SK-N-SH (cell line): ENCODE measurements around the gene MACROD2. TPM values are rescaled to one million over a fixed set of nuclear protein-coding genes. Genes with fewer than 3 reads are reported as not detected.

Experiments used
- CTCF ChIA-PET: fragments of 300-600, 350-600 bp; formaldehyde crosslinking; extraction: SDS; loops from one replicate; lab custom pipeline; 2021; lab: Yijun Ruan, JAX
- POLR2A ChIA-PET: fragments of 350-600 bp; sonication (Branson Sonifier 250); formaldehyde crosslinking; extraction: SDS; loops from one replicate; lab custom pipeline; 2020; ENCODE audit warnings: antibody characterized with exemption, inconsistent platforms; lab: Yijun Ruan, JAX
- DNase-seq: peaks from one replicate; pipeline ENCODE4 v3.0.0; 2012
- H2AFZ ChIP-seq: fragments of 200-600 bp; sonication (generic); 2 replicates; pipeline ENCODE4 v1.8.1; 2016; ENCODE audit warnings: antibody characterized with exemption, mild to moderate bottlenecking, low read depth
- H3F3A ChIP-seq: fragments of 200-600 bp; sonication (generic); replicated peaks from 2 replicates; pipeline ENCODE3; 2016; ENCODE audit warnings: antibody characterized with exemption, mild to moderate bottlenecking; ENCODE audit not compliant: insufficient read depth
- H3K27ac ChIP-seq, 2 experiments: fragments of 200-500 bp in 1 of 2; fragments of 200-600 bp in 1 of 2; sonication (Bioruptor generic) in 1 of 2; sonication (generic), shearing (Covaris generic) in 1 of 2; 2 replicates each; pipeline versions ENCODE4 v1.5.1 to v1.6.1; 2014 to 2016; ENCODE audit warnings: low read depth in 2 of 2, inconsistent platforms in 1 of 2, low read length in 1 of 2, mild to moderate bottlenecking in 1 of 2, mixed read lengths in 1 of 2
- H3K27me3 ChIP-seq: fragments of 200-600 bp; sonication (generic), shearing (Covaris generic); 2 replicates; pipeline ENCODE4 v1.6.1; 2016; ENCODE audit warnings: mixed run types; ENCODE audit not compliant: insufficient read depth
- H3K36me3 ChIP-seq, 2 experiments: fragments of 200-500 bp in 1 of 2; fragments of 200-600 bp in 1 of 2; sonication (Bioruptor generic) in 1 of 2; sonication (generic) in 1 of 2; replicated peaks in 1 of 2; 2 replicates each; pipeline versions ENCODE3 to v1.5.1; 2014 to 2016; ENCODE audit warnings: low read length in 1 of 2, mild to moderate bottlenecking in 1 of 2; ENCODE audit not compliant: insufficient read depth in 2 of 2, control insufficient read depth in 1 of 2
- H3K4me1 ChIP-seq, 2 experiments: fragments of 200-500 bp in 1 of 2; fragments of 200-600 bp in 1 of 2; sonication (Bioruptor generic) in 1 of 2; sonication (generic), shearing (Covaris generic) in 1 of 2; 2 replicates each; pipeline versions ENCODE4 v1.5.1 to v1.6.1; 2014 to 2016; ENCODE audit warnings: low read depth in 1 of 2, low read length in 1 of 2, mixed run types in 1 of 2; ENCODE audit not compliant: insufficient read depth in 2 of 2, control insufficient read depth in 1 of 2
- H3K4me2 ChIP-seq: fragments of 200-600 bp; sonication (generic), shearing (Covaris generic); 2 replicates; pipeline ENCODE4 v1.6.1; 2017; ENCODE audit warnings: mixed run types
- H3K4me3 ChIP-seq, 2 experiments: fragments of 200-500 bp in 1 of 2; fragments of 200-600 bp in 1 of 2; sonication (Bioruptor generic) in 1 of 2; sonication (generic), shearing (Covaris generic) in 1 of 2; 2 replicates each; pipeline versions ENCODE4 v1.5.1 to v1.8.1; 2014 to 2016; ENCODE audit warnings: low read depth in 2 of 2, inconsistent platforms in 1 of 2, low read length in 1 of 2, mild to moderate bottlenecking in 1 of 2, mixed read lengths in 1 of 2, moderate library complexity in 1 of 2
- H3K79me2 ChIP-seq: fragments of 200-600 bp; sonication (generic); 2 replicates; pipeline ENCODE4 v1.8.1; 2017; ENCODE audit warnings: mild to moderate bottlenecking; ENCODE audit not compliant: insufficient read depth
- H3K9ac ChIP-seq: fragments of 200-600 bp; sonication (generic); 2 replicates; pipeline ENCODE4 v1.6.1; 2017; ENCODE audit warnings: mixed run types
- H3K9me2 ChIP-seq: fragments of 200-600 bp; sonication (generic); 2 replicates; pipeline ENCODE4 v1.6.1; 2017; ENCODE audit warnings: mixed run types
- H3K9me3 ChIP-seq: fragments of 200-600 bp; sonication (generic); 2 replicates; pipeline ENCODE4 v1.6.1; 2017; ENCODE audit warnings: mixed run types, mild to moderate bottlenecking, moderate library complexity
- H4K20me1 ChIP-seq: fragments of 200-600 bp; sonication (generic); 2 replicates; pipeline ENCODE4 v1.6.1; 2017; ENCODE audit warnings: mild to moderate bottlenecking, mixed run types; ENCODE audit not compliant: insufficient read depth
- CHD2 ChIP-seq: fragments of 150-350 bp; IDR thresholded peaks from 2 replicates; pipeline ENCODE4 v1.6.1; 2018; ENCODE audit warnings: low read length; ENCODE audit not compliant: partially characterized antibody
- EP300 ChIP-seq, 2 experiments: IDR thresholded peaks; 2 replicates each; pipeline versions ENCODE4 v1.4.0 to v1.6.1; 2012; ENCODE audit warnings: borderline replicate concordance in 1 of 2, low read depth in 1 of 2, low read length in 1 of 2
- FOSL2 ChIP-seq: IDR thresholded peaks from 2 replicates; pipeline ENCODE4 v1.4.0; 2012; ENCODE audit warnings: low read depth, mild to moderate bottlenecking, moderate library complexity, borderline replicate concordance
- FOXJ3 ChIP-seq: sonication (generic); formaldehyde crosslinking; IDR thresholded peaks from 2 replicates; pipeline ENCODE4 v1.5.1; 2020; ENCODE audit warnings: mild to moderate bottlenecking, missing genetic modification reagents
- FOXM1 ChIP-seq: IDR thresholded peaks from 2 replicates; pipeline ENCODE4 v1.4.0; 2012; ENCODE audit warnings: low read depth, mild to moderate bottlenecking
- GABPA ChIP-seq: IDR thresholded peaks from 2 replicates; pipeline ENCODE4 v1.4.0; 2012; ENCODE audit warnings: low read depth, mild to moderate bottlenecking
- GATA2 ChIP-seq: sonication (generic); formaldehyde crosslinking; IDR thresholded peaks from 2 replicates; pipeline ENCODE4 v1.5.0; 2020; ENCODE audit warnings: mild to moderate bottlenecking, missing genetic modification reagents
- JUND ChIP-seq: IDR thresholded peaks from 2 replicates; pipeline ENCODE4 v1.4.0; 2012
- POLR2AphosphoS5 ChIP-seq: IDR thresholded peaks from 2 replicates; pipeline ENCODE4 v1.6.1; 2012; ENCODE audit warnings: low read depth, low read length
- RAD21 ChIP-seq: IDR thresholded peaks from 2 replicates; pipeline ENCODE4 v1.6.1; 2012; ENCODE audit warnings: mild to moderate bottlenecking, low read length
- RCOR1 ChIP-seq: fragments of 150-350 bp; IDR thresholded peaks from 2 replicates; pipeline ENCODE4 v1.6.1; 2017; ENCODE audit warnings: antibody characterized with exemption, low read length
- RFX5 ChIP-seq: IDR thresholded peaks from 2 replicates; pipeline ENCODE4 v1.6.1; 2012; ENCODE audit warnings: mild to moderate bottlenecking, improper control_type of control experiment, low read length
- SMC3 ChIP-seq: IDR thresholded peaks from 2 replicates; pipeline ENCODE4 v1.6.1; 2012; ENCODE audit warnings: low read depth, low read length, improper control_type of control experiment
- USF2 ChIP-seq: fragments of 150-350 bp; IDR thresholded peaks from 2 replicates; pipeline ENCODE4 v1.6.1; 2017; ENCODE audit warnings: antibody characterized with exemption, low read length, low read depth, borderline replicate concordance
- ZBTB33 ChIP-seq: IDR thresholded peaks from 2 replicates; pipeline ENCODE4 v1.4.0; 2012; ENCODE audit warnings: low read depth, borderline replicate concordance
- WGBS: methylation state at CpG from one replicate; pipeline ENCODE4 v1.1.6; 2017; ENCODE audit warnings: low lambda C conversion rate; 5-methylcytosine and 5-hydroxymethylcytosine counted together
- polyA plus RNA-seq, 3 experiments: library from polyadenylated mRNA; depleted of rRNA; stranded (reverse); fragments of >200 nt; gene quantifications; 2 replicates each; pipeline ENCODE4 v1.2.3, GENCODE V29; 2012

The MACROD2 gene
- polyA plus RNA-seq, 1 of the 3 experiments (the other 2 are of a cell fraction) = 0.33 TPM

- H3K79me2 ChIP-seq = no peaks in the 10 kb centered on the region
- no peaks in the 10 kb centered on the region for H3K9me3 ChIP-seq
- H3K27ac ChIP-seq = no peak overlapping the region
- peaks cover 0 to 5% of the 10 kb centered on the region in 2 experiments; a peak in 3 of 4 replicates for H3K4me1 ChIP-seq
- no peaks in the 10 kb centered on the region for H3K27me3 ChIP-seq
- no peaks in the 10 kb centered on the region for H4K20me1 ChIP-seq
- TF ChIP-seq POLR2AphosphoS5 = no peak
- ChIA-PET CTCF (no interaction called here), POLR2A (no interaction called here)
- no peak overlapping the region for H3K4me3 ChIP-seq
- no peak overlapping the region for H2AFZ ChIP-seq
- no peaks in the 10 kb centered on the region for H3F3A ChIP-seq
- H3K4me2 ChIP-seq = no peak overlapping the region
- no peaks in the 10 kb centered on the region for H3K36me3 ChIP-seq
- no peak for DNase-seq
- H3K9ac ChIP-seq = no peak overlapping the region
- no peaks in the 10 kb centered on the region for H3K9me2 ChIP-seq
- WGBS = 64% methylated on average over 6 of the region's 6 CpGs
These were observed 722.1 kb downstream of the MACROD2 start for GRCh38 chr20:14717134-14717999.

- no peaks in the 10 kb centered on the region for H3F3A ChIP-seq
- no peak overlapping the region for H3K4me2 ChIP-seq
- H3K9ac ChIP-seq = no peak overlapping the region
- no peak overlapping the region for H2AFZ ChIP-seq
- H3K9me2 ChIP-seq = no peaks in the 10 kb centered on the region
- H3K36me3 ChIP-seq = no peaks in the 10 kb centered on the region
- no peaks in the 10 kb centered on the region for H3K27me3 ChIP-seq
- no peaks in the 10 kb centered on the region for H3K4me1 ChIP-seq
- H4K20me1 ChIP-seq = no peaks in the 10 kb centered on the region
- WGBS = 86% methylated on average over 4 of the region's 4 CpGs
- POLR2A ChIA-PET = no interaction called here
- no peaks in the 10 kb centered on the region for H3K9me3 ChIP-seq
- no peak overlapping the region for H3K27ac ChIP-seq
- no peaks in the 10 kb centered on the region for H3K79me2 ChIP-seq
- TF ChIP-seq EP300 (IDR thresholded peaks at IDR 0.05; ENCODE audit: borderline replicate concordance in 1 of 2, low read depth in 1 of 2, low read length in 1 of 2) = no peak
- CTCF ChIA-PET = no interaction called here
- DNase-seq = no peak
- H3K4me3 ChIP-seq = no peak overlapping the region
These were observed 724.9 kb downstream of the MACROD2 start for GRCh38 chr20:14720251-14720650.

GRCh38 chr20:14721926-14722452 lies 726.7 kb downstream of the MACROD2 start:
- no peak overlapping the region for H3K4me2 ChIP-seq
- H3K9ac ChIP-seq = no peak overlapping the region
- DNase-seq = no peak
- no peaks in the 10 kb centered on the region for H3K9me2 ChIP-seq
- H3K9me3 ChIP-seq = no peaks in the 10 kb centered on the region
- H2AFZ ChIP-seq = no peak overlapping the region
- no peaks in the 10 kb centered on the region for H3K27me3 ChIP-seq
- H3K79me2 ChIP-seq = no peaks in the 10 kb centered on the region
- no peaks in the 10 kb centered on the region for H3F3A ChIP-seq
- ChIA-PET POLR2A (no interaction called here), CTCF (no interaction called here)
- no peak overlapping the region for H3K27ac ChIP-seq
- no peak overlapping the region for H3K4me3 ChIP-seq
- 96% methylated on average over 1 of the region's 1 CpG for WGBS
- H3K4me1 ChIP-seq = no peaks in the 10 kb centered on the region
- no peaks in the 10 kb centered on the region for H4K20me1 ChIP-seq
- TF ChIP-seq GABPA (no peak), USF2 (no peak), JUND (no peak), FOXJ3 (CRISPR knock-in tag) (no peak), RFX5 (no peak), SMC3 (no peak), FOXM1 (no peak), ZBTB33 (no peak), RAD21 (no peak), RCOR1 (no peak), GATA2 (CRISPR knock-in tag) (no peak), CHD2 (no peak), FOSL2 (no peak)
- H3K36me3 ChIP-seq = no peaks in the 10 kb centered on the region
